GM21423 (cell line): ENCODE measurements around the gene FCHSD2.
"Not testable (repeated sequence)": the region's sequence is repeated elsewhere in the genome, so short reads cannot be mapped to it uniquely, and the experiment has no call there.

Experiments used
- ATAC-seq: cut with Tn5 transposase; IDR thresholded peaks from one replicate; pipeline ENCODE4 v1.9.1; 2021; ENCODE audit warnings: mild to moderate bottlenecking, moderate library complexity; ENCODE audit not compliant: unreplicated experiment

The FCHSD2 gene

GRCh38 chr11:73126804-73127480 is 15.2 kb downstream of the FCHSD2 start:
- no peak for ATAC-seq

GRCh38 chr11:73124800-73125199 is 17.3 kb downstream of the FCHSD2 start:
- no peak for ATAC-seq

GRCh38 chr11:73123892-73124291 is 18.2 kb downstream of the FCHSD2 start:
- not testable (repeated sequence) for ATAC-seq

- no peak for ATAC-seq
Observed at GRCh38 chr11:73121692-73122091, 20.4 kb downstream of the FCHSD2 start.

- no peak for ATAC-seq
Observed at GRCh38 chr11:73117071-73117470, 25.0 kb downstream of the FCHSD2 start.

- no peak for ATAC-seq
Observed at GRCh38 chr11:73116636-73117035, 25.5 kb downstream of the FCHSD2 start.

- no peak for ATAC-seq
Observed at GRCh38 chr11:73114835-73115220, 27.3 kb downstream of the FCHSD2 start.

GRCh38 chr11:73114110-73114834 is 27.8 kb downstream of the FCHSD2 start:
- ATAC-seq, result no peak

- no peak for ATAC-seq
Observed at GRCh38 chr11:73113426-73113825, 28.7 kb downstream of the FCHSD2 start.

- no peak for ATAC-seq
Observed at GRCh38 chr11:73107597-73107996, 34.5 kb downstream of the FCHSD2 start.

GRCh38 chr11:73106347-73106746 is 35.8 kb downstream of the FCHSD2 start:
- no peak for ATAC-seq

- ATAC-seq, result no peak
Observed at GRCh38 chr11:73100578-73100977, 41.5 kb downstream of the FCHSD2 start.

- ATAC-seq, result no peak
Observed at GRCh38 chr11:73099512-73100266, 42.4 kb downstream of the FCHSD2 start.

- ATAC-seq, result no peak
Observed at GRCh38 chr11:73095613-73096012, 46.5 kb downstream of the FCHSD2 start.

GRCh38 chr11:73091521-73092305 is 50.4 kb downstream of the FCHSD2 start:
- no peak for ATAC-seq

GRCh38 chr11:73087730-73088129 is 54.4 kb downstream of the FCHSD2 start:
- no peak for ATAC-seq

- ATAC-seq, result no peak
Observed at GRCh38 chr11:73085189-73085875, 56.8 kb downstream of the FCHSD2 start.

- ATAC-seq, result no peak
Observed at GRCh38 chr11:73078631-73079030, 63.5 kb downstream of the FCHSD2 start.

GRCh38 chr11:73077454-73077853 is 64.7 kb downstream of the FCHSD2 start:
- no peak for ATAC-seq

- ATAC-seq, result no peak
Observed at GRCh38 chr11:73074319-73074718, 67.8 kb downstream of the FCHSD2 start.
